PC-3 (cell line): Measurements from ENCODE around the gene ARHGAP27.
"Not testable (repeated sequence)": the region's sequence is repeated elsewhere in the genome, so short reads cannot be mapped to it uniquely, and the experiment has no call there.

ENCODE experiments used
- CTCF ChIP-seq: fragments of 300-600 bp; sonication (generic); conservative IDR thresholded peaks from 2 replicates; pipeline ENCODE4 v1.5.1; 2017; ENCODE audit warnings: antibody characterized with exemption, low read depth, mild to moderate bottlenecking, low read length
- EZH2 ChIP-seq: fragments of 300-600 bp; sonication (generic); IDR thresholded peaks from one replicate; pipeline ENCODE4 v1.6.1; 2017; ENCODE audit warnings: antibody characterized with exemption, mild to moderate bottlenecking, low read length; ENCODE audit not compliant: unreplicated experiment

DNA sequence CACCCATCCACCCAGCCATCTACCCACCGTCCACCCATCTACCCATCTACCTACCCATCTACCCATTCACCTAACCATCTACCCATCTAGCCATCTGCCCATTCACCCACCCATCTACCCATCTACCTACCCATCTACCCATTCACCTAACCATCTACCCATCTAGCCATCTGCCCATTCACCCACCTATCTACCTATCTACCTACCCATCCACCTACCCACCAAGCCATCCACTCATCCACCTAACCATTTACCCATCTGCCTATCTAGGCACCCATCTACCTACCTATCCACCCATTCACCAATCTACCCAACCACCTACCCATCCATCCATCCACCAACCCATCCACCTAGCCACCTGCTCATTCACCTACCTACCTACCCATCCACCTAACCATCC lies 16.6 kb upstream of the ARHGAP27 start:
- not testable (repeated sequence) for TF ChIP-seq CTCF, EZH2
